K562 (cell line): ENCODE results near the gene MCFD2. TPM values are rescaled to one million over a fixed set of nuclear protein-coding genes. Genes with fewer than 3 reads are reported as not detected.

Experiments
- ATAC-seq: fragments of 200-7000 bp; cut with Tn5 transposase; 3 replicates; pipeline ENCODE4 v1.9.1; 2020; ENCODE audit warnings: moderate library complexity
- BruUV-seq: library from RNA; stranded (reverse); fragments of 400-500 nt; replicated peaks from 2 replicates; lab custom pipeline; 2021; lab: Mats Ljungman, UMichigan
- CTCF ChIA-PET: fragments of 300-600 bp; formaldehyde crosslinking; extraction: SDS; loops from one replicate; lab custom pipeline; 2021; ENCODE audit warnings: low intra/inter-chr PET ratio; lab: Yijun Ruan, JAX
- POLR2A ChIA-PET: fragments of 300-600, 350-650 bp; sonication (Branson Sonifier 250); formaldehyde crosslinking; extraction: SDS; loops from one replicate; lab custom pipeline; 2021; ENCODE audit warnings: antibody characterized with exemption, inconsistent platforms; lab: Yijun Ruan, JAX
- DNase-seq, 4 experiments: peaks; one replicate each; pipeline versions ENCODE4 v3.0.0 to v3.0.0-alpha.2; 2011 to 2018; ENCODE audit warnings: low spot score in 3 of 4, mixed read lengths in 3 of 4; ENCODE audit errors: extremely low read depth in 1 of 4
- FAIRE-seq: peaks from 2 replicates; lab custom pipeline; 2011; peaks lifted over from hg19 to GRCh38; lab: Jason Lieb, UNC
- H2AFZ ChIP-seq: 2 replicates; pipeline ENCODE4 v1.6.0; 2011; ENCODE audit warnings: low read depth, low read length, control low read depth, inconsistent platforms
- H3K27ac ChIP-seq: fragments of 200-600 bp; 3 replicates; pipeline ENCODE4 v1.8.0; 2011; ENCODE audit warnings: low read depth, mild to moderate bottlenecking, control low read depth, inconsistent platforms, low read length, moderate library complexity, mixed read lengths; ENCODE audit errors: extremely low read depth
- H3K27me3 ChIP-seq, 2 experiments: fragments of 300-600 bp in 1 of 2; 2 replicates in 1 of 2; 3 replicates in 1 of 2; pipeline versions ENCODE4 v1.6.0 to v1.8.0; 2011; ENCODE audit warnings: inconsistent platforms in 2 of 2, low read length in 2 of 2, mild to moderate bottlenecking in 1 of 2, mixed read lengths in 1 of 2, moderate library complexity in 1 of 2; ENCODE audit not compliant: control insufficient read depth in 2 of 2, insufficient read depth in 2 of 2
- H3K36me3 ChIP-seq: fragments of 300-600 bp; 3 replicates; pipeline ENCODE4 v1.8.0; 2011; ENCODE audit warnings: mild to moderate bottlenecking, low read length, inconsistent platforms; ENCODE audit not compliant: control insufficient read depth, insufficient read depth
- H3K4me1 ChIP-seq, 2 experiments: fragments of 200-600 bp in 1 of 2; replicated peaks in 1 of 2; 2 replicates in 1 of 2; 3 replicates in 1 of 2; pipeline versions ENCODE4 v1.5.1 to v1.8.0; 2011; ENCODE audit warnings: inconsistent platforms in 2 of 2, low read length in 2 of 2, mild to moderate bottlenecking in 1 of 2, mixed read lengths in 1 of 2, moderate library complexity in 1 of 2; ENCODE audit not compliant: control insufficient read depth in 2 of 2, insufficient read depth in 2 of 2
- H3K4me2 ChIP-seq: 2 replicates; pipeline ENCODE4 v1.6.1; 2011; ENCODE audit warnings: low read length, control low read depth, inconsistent platforms, mixed read lengths; ENCODE audit not compliant: insufficient read depth
- H3K4me3 ChIP-seq: fragments of 200-600 bp; sonication (generic), shearing (Covaris generic); 2 replicates; pipeline ENCODE4 v1.5.1; 2016; ENCODE audit warnings: control low read depth, inconsistent platforms
- H3K79me2 ChIP-seq: fragments of 200-600 bp; 3 replicates; pipeline ENCODE4 v1.8.0; 2011; ENCODE audit warnings: low read length, inconsistent platforms; ENCODE audit not compliant: control insufficient read depth, insufficient read depth
- H3K9ac ChIP-seq, 2 experiments: 2 replicates each; pipeline versions ENCODE4 v1.6.0 to v1.6.1; 2011; ENCODE audit warnings: low read depth in 2 of 2, low read length in 2 of 2, control low read depth in 1 of 2, inconsistent platforms in 1 of 2, mild to moderate bottlenecking in 1 of 2, mixed read lengths in 1 of 2; ENCODE audit not compliant: insufficient read depth in 1 of 2
- H3K9me1 ChIP-seq: one replicate; pipeline ENCODE4 v1.6.0; 2011; ENCODE audit warnings: inconsistent platforms, mild to moderate bottlenecking, low read length, moderate library complexity; ENCODE audit not compliant: control insufficient read depth, insufficient read depth
- H3K9me3 ChIP-seq: replicated peaks from 2 replicates; pipeline ENCODE4 v1.5.1; 2011; ENCODE audit warnings: low read depth, low read length, inconsistent platforms; ENCODE audit not compliant: control insufficient read depth, insufficient read depth
- H4K20me1 ChIP-seq: replicated peaks from 2 replicates; pipeline ENCODE4 v1.6.1; 2011; ENCODE audit warnings: low read length, inconsistent platforms, mixed read lengths; ENCODE audit not compliant: control insufficient read depth, insufficient read depth
- BRF1 ChIP-seq: IDR thresholded peaks from 3 replicates; pipeline ENCODE4 v1.6.1; 2011; ENCODE audit warnings: borderline replicate concordance, mild to moderate bottlenecking; ENCODE audit not compliant: insufficient read length; ENCODE audit errors: extremely low read depth
- CCAR2 ChIP-seq: fragments of 200-400 bp; formaldehyde crosslinking; IDR thresholded peaks from 2 replicates; pipeline ENCODE4 v1.6.1; 2017; ENCODE audit warnings: mild to moderate bottlenecking, low read depth, low read length
- COPS2 ChIP-seq: fragments of 450-650 bp; conservative IDR thresholded peaks from 2 replicates; pipeline ENCODE4 v1.6.1; 2016; ENCODE audit warnings: mild to moderate bottlenecking, moderate library complexity
- CREBBP ChIP-seq: IDR thresholded peaks from one replicate; pipeline ENCODE4 v1.6.1; 2012; ENCODE audit warnings: low read depth, mild to moderate bottlenecking, control low read depth, inconsistent platforms, low read length
- MIER1 ChIP-seq: fragments of 450-650 bp; IDR thresholded peaks from 2 replicates; pipeline ENCODE4 v1.6.1; 2016; ENCODE audit warnings: antibody characterized with exemption, mild to moderate bottlenecking, low read depth
- PPARD ChIP-seq: fragments of 250-450 bp; sonication (Bioruptor Pico); IDR thresholded peaks from 2 replicates; pipeline ENCODE4 v1.8.0; 2022; ENCODE audit warnings: inconsistent platforms, mild to moderate bottlenecking, moderate library complexity
- RUNX1 ChIP-seq: sonication (generic); IDR thresholded peaks from 2 replicates; pipeline ENCODE4 v1.6.1; 2016; ENCODE audit warnings: antibody characterized with exemption, low read depth
- SIN3A ChIP-seq, 2 experiments: fragments of 150-350 bp in 1 of 2; IDR thresholded peaks; 2 replicates each; pipeline ENCODE4 v1.6.1; 2011 to 2016; ENCODE audit warnings: borderline replicate concordance in 2 of 2, low read depth in 2 of 2, low read length in 2 of 2, mild to moderate bottlenecking in 2 of 2, moderate library complexity in 2 of 2; ENCODE audit not compliant: control insufficient read depth in 1 of 2
- SMAD1 ChIP-seq: fragments of 150-350 bp; IDR thresholded peaks from 2 replicates; pipeline ENCODE4 v1.6.1; 2014; ENCODE audit warnings: low read length, low read depth; ENCODE audit not compliant: partially characterized antibody
- TARDBP ChIP-seq: fragments of 450-650 bp; IDR thresholded peaks from 2 replicates; pipeline ENCODE4 v1.6.1; 2016
- USF2 ChIP-seq: sonication (generic); formaldehyde crosslinking; IDR thresholded peaks from 2 replicates; pipeline ENCODE4 v1.5.0; 2020; ENCODE audit warnings: missing genetic modification reagents
- ZFP1 ChIP-seq: fragments of 450-650 bp; formaldehyde crosslinking; IDR thresholded peaks from 2 replicates; pipeline ENCODE4 v1.4.0; 2020; ENCODE audit warnings: mild to moderate bottlenecking, mixed read lengths
- WGBS: fragments of 100-300 bp; shearing (Covaris generic); methylation state at CpG from one replicate; pipeline ENCODE4 v1.1.6; 2016; ENCODE audit warnings: low coverage, mixed read lengths; ENCODE audit not compliant: insufficient coverage; ENCODE audit errors: missing lambda C conversion rate; 5-methylcytosine and 5-hydroxymethylcytosine counted together
- in situ Hi-C: fragments of 300-500 bp; cut with MboI; formaldehyde crosslinking; loops from 4 replicates; pipeline ENCODE4 v1.15.0; 2018; ENCODE audit warnings: inconsistent platforms, mixed read lengths
- intact Hi-C: fragments of 100-400 bp; cut with micrococcal nuclease; formaldehyde crosslinking; loops from 2 replicates; pipeline ENCODE4 v1.14.2; 2022
- polyA plus RNA-seq, 8 experiments: library from polyadenylated mRNA; depleted of rRNA in 4 of 8; stranded (reverse) in 5 of 8; unstranded in 3 of 8; fragments of >200 nt; fragmentation: Nextera tagmentation in 2 of 8; fragmentation: Illumina TruSeq in 1 of 8; extraction: Ambion mirVana in 2 of 8; extraction: Trizol in 1 of 8; gene quantifications; 2 replicates each; pipeline versions ENCODE4 v1.2.1 to v1.2.3, GENCODE V29; 2011 to 2014; ENCODE audit warnings: inconsistent platforms in 1 of 8, missing spikeins in 1 of 8
- total RNA-seq, 7 experiments: library from RNA; depleted of rRNA in 6 of 7; stranded (reverse); fragments of >200 nt in 6 of 7; fragmentation: Illumina TruSeq in 2 of 7; extraction: Trizol in 2 of 7; gene quantifications; 2 replicates each; pipeline versions ENCODE4 v1.2.1 to v1.2.3, GENCODE V29; 2011 to 2021; ENCODE audit warnings: low replicate concordance in 1 of 7

Gene MCFD2
- total and polyA plus RNA-seq, 9 of the 15 experiments (the other 6 are each of a cell fraction or from before 2014, with no cell fraction given) = 78.6 to 237 (median 123) TPM

- H3K9ac ChIP-seq = no peak overlapping the region
- H3K9me1 ChIP-seq = no peaks in the 10 kb centered on the region
- H3K36me3 ChIP-seq = no peaks in the 10 kb centered on the region
- H3K4me1 ChIP-seq = peaks cover under 1 to 12% of the 10 kb centered on the region in 2 experiments; a peak in 2 of 5 replicates
- POLR2A ChIA-PET = no interaction called here
- H2AFZ ChIP-seq = no peak overlapping the region
- CTCF ChIA-PET = no interaction called here
- H3K4me2 ChIP-seq = no peak overlapping the region
- in situ Hi-C loops (no loop called here), intact Hi-C loops (no loop called here)
- no peaks in the 10 kb centered on the region for H4K20me1 ChIP-seq
- H3K4me3 ChIP-seq = no peak overlapping the region
- BruUV-seq = no TSS peak
- FAIRE-seq = no peak
- 51% methylated on average over 4 of the region's 4 CpGs for WGBS
- H3K27ac ChIP-seq = no peak overlapping the region
- H3K79me2 ChIP-seq = peaks cover 5% of the 10 kb centered on the region; the same call in 1 of the 3 replicates
- peaks cover 5% of the 10 kb centered on the region; the same call in 1 of the 2 replicates for H3K9me3 ChIP-seq
- no peak for DNase-seq
- no peaks in the 10 kb centered on the region for H3K27me3 ChIP-seq
- ATAC-seq = no peak
- no peak for TF ChIP-seq CCAR2
- TF ChIP-seq USF2 = no peak
- no peak for TF ChIP-seq MIER1
- TF ChIP-seq SIN3A (IDR thresholded peaks at IDR 0.05; ENCODE audit: borderline replicate concordance in 2 of 2, control insufficient read depth in 1 of 2, low read depth in 2 of 2, low read length in 2 of 2) = no peak
- no peak for TF ChIP-seq COPS2
- no peak for TF ChIP-seq RUNX1
- TF ChIP-seq PPARD (CRISPR knock-in tag) = no peak
- no peak for TF ChIP-seq CREBBP
- no peak for TF ChIP-seq BRF1
- no peak for TF ChIP-seq SMAD1
- no peak for TF ChIP-seq ZFP1
- no peak for TF ChIP-seq TARDBP
Observed at GRCh38 chr2:46922606-46923005, 7.0 kb upstream of the MCFD2 start.
